Adrenal gland (tissue), 5 donors: Measurements from ENCODE around the gene MSRB1.

Experiments
- POLR2A ChIP-seq, 2 donors: fragments of 450-650 bp; IDR thresholded peaks; one replicate each; pipeline ENCODE4 v1.6.1; 2017; ENCODE audit warnings: antibody characterized with exemption in 2 of 2, mild to moderate bottlenecking in 2 of 2, moderate library complexity in 1 of 2
- TF ChIP-seq, protein P1 (sequence below), 6 experiments: fragments of 450-650 bp in 4 of 6; fragments of 200-600 bp in 2 of 6; sonication (generic) in 1 of 6; IDR thresholded peaks; 1 replicate in 5 of 6; 2 replicates in 1 of 6; pipeline versions ENCODE4 v1.5.1 to v1.8.0; 2016 to 2021; ENCODE audit warnings: antibody characterized with exemption in 6 of 6, mild to moderate bottlenecking in 2 of 6, moderate library complexity in 1 of 6
- donor health status: DM: no; HTN: no; CAD: no.

GRCh38 chr16:1980030-1980769 lies 37.2 kb upstream of the MSRB1 start:
- TF ChIP-seq POLR2A (IDR thresholded peaks at IDR 0.05): no peak
- TF ChIP-seq, protein P1, sequence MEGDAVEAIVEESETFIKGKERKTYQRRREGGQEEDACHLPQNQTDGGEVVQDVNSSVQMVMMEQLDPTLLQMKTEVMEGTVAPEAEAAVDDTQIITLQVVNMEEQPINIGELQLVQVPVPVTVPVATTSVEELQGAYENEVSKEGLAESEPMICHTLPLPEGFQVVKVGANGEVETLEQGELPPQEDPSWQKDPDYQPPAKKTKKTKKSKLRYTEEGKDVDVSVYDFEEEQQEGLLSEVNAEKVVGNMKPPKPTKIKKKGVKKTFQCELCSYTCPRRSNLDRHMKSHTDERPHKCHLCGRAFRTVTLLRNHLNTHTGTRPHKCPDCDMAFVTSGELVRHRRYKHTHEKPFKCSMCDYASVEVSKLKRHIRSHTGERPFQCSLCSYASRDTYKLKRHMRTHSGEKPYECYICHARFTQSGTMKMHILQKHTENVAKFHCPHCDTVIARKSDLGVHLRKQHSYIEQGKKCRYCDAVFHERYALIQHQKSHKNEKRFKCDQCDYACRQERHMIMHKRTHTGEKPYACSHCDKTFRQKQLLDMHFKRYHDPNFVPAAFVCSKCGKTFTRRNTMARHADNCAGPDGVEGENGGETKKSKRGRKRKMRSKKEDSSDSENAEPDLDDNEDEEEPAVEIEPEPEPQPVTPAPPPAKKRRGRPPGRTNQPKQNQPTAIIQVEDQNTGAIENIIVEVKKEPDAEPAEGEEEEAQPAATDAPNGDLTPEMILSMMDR (IDR thresholded peaks at IDR 0.05): no peak
